ENCODE data around the gene SLC6A9.

The SLC6A9 gene

GRCh38 chr1:43982241-43982640 lies 49.0 kb downstream of the SLC6A9 start:
- TF ChIP-seq, protein P1, sequence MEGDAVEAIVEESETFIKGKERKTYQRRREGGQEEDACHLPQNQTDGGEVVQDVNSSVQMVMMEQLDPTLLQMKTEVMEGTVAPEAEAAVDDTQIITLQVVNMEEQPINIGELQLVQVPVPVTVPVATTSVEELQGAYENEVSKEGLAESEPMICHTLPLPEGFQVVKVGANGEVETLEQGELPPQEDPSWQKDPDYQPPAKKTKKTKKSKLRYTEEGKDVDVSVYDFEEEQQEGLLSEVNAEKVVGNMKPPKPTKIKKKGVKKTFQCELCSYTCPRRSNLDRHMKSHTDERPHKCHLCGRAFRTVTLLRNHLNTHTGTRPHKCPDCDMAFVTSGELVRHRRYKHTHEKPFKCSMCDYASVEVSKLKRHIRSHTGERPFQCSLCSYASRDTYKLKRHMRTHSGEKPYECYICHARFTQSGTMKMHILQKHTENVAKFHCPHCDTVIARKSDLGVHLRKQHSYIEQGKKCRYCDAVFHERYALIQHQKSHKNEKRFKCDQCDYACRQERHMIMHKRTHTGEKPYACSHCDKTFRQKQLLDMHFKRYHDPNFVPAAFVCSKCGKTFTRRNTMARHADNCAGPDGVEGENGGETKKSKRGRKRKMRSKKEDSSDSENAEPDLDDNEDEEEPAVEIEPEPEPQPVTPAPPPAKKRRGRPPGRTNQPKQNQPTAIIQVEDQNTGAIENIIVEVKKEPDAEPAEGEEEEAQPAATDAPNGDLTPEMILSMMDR (IDR thresholded peaks at IDR 0.05; ENCODE audit: insufficient read depth, low read depth, low read length, missing control alignments): no peak

DNA sequence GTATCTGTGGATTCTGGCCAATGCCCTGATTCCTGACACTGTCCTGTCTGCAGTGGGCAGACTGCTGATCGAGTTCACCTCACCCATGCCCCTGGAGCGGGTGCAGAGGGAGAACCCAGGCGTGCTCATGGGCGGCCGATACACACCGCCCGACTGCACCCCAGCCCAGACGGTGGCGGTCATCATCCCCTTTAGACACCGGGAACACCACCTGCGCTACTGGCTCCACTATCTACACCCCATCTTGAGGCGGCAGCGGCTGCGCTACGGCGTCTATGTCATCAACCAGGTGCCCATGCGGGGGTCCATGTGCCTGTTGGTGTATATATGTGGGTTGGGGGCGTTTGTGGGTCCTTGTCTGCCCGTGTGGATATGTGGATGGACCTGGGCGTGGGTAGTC lies 49.6 kb downstream of the SLC6A9 start:
- TF ChIP-seq, protein P1 (IDR thresholded peaks at IDR 0.05; ENCODE audit: insufficient read depth, low read depth, low read length, missing control alignments): no peak
- H3K4me3 ChIP-seq (ENCODE audit: low read length): no peak overlapping the region
- DNase-seq (ENCODE audit: low read depth): no peak

More at GRCh38 chr1:43982241-43982640, 49.0 kb downstream of the SLC6A9 start:
- H3K4me3 ChIP-seq (ENCODE audit: low read length): no peak overlapping the region
- DNase-seq (ENCODE audit: low read depth): no peak

- peak; percentile 47 for DNase-seq (ENCODE audit: low read depth)
- TF ChIP-seq, protein P1 (IDR thresholded peaks at IDR 0.05; ENCODE audit: insufficient read depth, low read depth, low read length, missing control alignments): no peak
- H3K4me3 ChIP-seq (ENCODE audit: low read length): peak overlapping the region; percentile 60
Measured at GRCh38 chr1:43981135-43981491, 50.1 kb downstream of the SLC6A9 start.

DNA sequence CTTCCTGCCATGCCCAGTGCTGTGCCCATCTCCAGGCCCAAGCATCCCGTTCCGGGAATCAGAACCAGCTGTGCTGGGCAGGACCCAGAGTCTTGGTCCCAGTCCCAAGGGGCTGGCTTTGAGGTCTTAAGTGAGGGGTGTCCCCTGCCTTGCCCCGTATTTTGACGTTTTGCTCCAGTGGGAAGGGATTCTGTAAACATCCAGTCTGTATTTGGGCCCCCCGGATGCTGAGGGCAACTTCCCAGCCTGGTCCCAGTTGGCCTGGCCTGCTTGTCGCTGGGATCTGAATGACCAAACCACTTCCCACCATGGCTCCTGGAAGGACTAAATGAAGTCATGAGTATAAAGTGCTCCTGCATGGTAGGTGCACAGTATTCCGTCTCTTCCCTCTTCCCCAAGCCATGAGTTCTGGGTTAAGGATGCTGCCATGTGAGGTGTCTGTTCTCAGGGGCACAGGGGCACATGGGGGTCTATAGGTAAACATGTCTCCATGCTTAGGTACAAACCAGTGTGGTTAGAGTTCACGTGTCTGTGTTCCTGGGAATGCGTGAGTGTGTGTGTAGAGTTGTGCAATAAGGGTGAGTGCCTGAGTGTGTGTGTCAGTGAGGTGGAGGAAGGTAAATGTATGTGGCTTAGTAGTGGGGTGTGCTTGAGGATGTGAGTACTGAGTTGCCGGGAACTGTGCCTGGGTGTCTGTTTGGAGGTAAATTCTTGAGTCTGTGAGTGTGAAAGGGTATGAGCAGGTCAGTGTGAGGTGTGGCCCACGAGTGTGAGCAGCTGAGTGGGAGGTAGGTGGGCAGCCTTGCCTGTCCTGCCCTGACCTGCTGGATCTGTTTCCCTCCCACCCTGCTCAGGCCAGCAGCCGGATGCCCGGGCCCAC lies 50.8 kb downstream of the SLC6A9 start:
- H3K4me3 ChIP-seq (ENCODE audit: low read length): peak overlapping the region; percentile 60
- DNase-seq (ENCODE audit: low read depth): peak; percentile 90
- TF ChIP-seq, protein P1 (IDR thresholded peaks at IDR 0.05; ENCODE audit: insufficient read depth, low read depth, low read length, missing control alignments): no peak

DNA sequence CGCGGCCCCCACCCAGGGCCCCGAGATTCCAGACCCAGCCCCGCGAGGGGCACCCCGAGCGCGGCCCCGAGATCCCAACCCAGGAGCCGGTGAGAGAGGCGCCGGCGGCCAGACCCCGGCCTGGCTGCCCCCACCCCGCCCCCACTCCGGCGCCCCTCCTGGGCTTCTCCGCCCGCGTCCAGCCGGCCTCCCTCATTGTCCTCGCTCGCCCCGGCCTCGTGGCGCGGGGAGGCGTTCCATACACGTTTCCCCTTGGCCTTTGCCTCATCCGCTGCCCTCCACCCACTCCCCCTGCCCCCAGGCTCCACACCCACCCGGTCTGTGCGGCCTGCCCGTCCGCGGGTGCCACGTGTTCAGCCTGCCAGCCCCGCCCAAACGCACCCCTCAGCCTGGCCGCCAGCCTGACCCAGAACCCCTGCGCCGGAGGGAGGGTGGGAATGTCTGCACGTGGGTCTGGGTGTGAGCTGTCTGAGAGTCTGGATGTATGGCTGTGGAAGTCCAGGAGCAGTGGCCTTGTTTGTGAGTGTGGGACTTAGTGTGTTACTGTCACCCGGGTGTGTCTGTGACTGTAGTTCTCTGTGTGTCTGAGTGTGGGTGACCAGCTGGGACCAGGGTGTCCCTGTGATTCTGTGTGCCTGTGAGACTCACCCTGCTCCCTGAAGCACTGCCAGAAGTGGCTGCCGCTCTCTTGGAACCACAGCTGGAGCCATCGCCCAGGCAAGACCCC lies 51.6 kb downstream of the SLC6A9 start:
- TF ChIP-seq, protein P1 (IDR thresholded peaks at IDR 0.05; ENCODE audit: insufficient read depth, low read depth, low read length, missing control alignments): no peak
- H3K4me3 ChIP-seq (ENCODE audit: low read length): peak overlapping the region; percentile 60
- DNase-seq (ENCODE audit: low read depth): peak; percentile 59

- DNase-seq (ENCODE audit: low read depth): no peak
- H3K4me3 ChIP-seq (ENCODE audit: low read length): peak overlapping the region; percentile 60
- TF ChIP-seq, protein P1 (IDR thresholded peaks at IDR 0.05; ENCODE audit: insufficient read depth, low read depth, low read length, missing control alignments): no peak
Measured at GRCh38 chr1:43979261-43979527, 52.1 kb downstream of the SLC6A9 start.
